ENCODE measurements around the gene ERGIC3.

GRCh38 chr20:35517125-35517524 is 24.8 kb upstream of the ERGIC3 start:
- TF ChIP-seq CTCF (IDR thresholded peaks at IDR 0.05) (no peak), POLR2A (IDR thresholded peaks at IDR 0.05) (no peak), POLR2AphosphoS5 (IDR thresholded peaks at IDR 0.05; ENCODE audit: insufficient read depth in 1 of 2, low read depth in 1 of 2) (no peak)

All from vagina (tissue), 2 donors.